H1 (cell line): ENCODE data around the gene CHCHD6. TPM values are rescaled to one million over a fixed set of nuclear protein-coding genes. Genes with fewer than 3 reads are reported as not detected.

Source experiments
- CTCF ChIA-PET: fragments of 300-600 bp; sonication (Branson Sonifier 250); formaldehyde crosslinking; loops from one replicate; lab custom pipeline; 2021; ENCODE audit not compliant: partially characterized antibody; lab: Charles Lee
- POLR2A ChIA-PET: fragments of 300-600 bp; sonication (Branson Sonifier 250); formaldehyde crosslinking; loops from one replicate; lab custom pipeline; 2021; ENCODE audit warnings: inconsistent platforms; ENCODE audit not compliant: partially characterized antibody; lab: Charles Lee
- DNase-seq, 2 experiments: peaks; one replicate each; pipeline versions ENCODE4 v3.0.0 to v3.0.0-alpha.2; 2010 to 2022; ENCODE audit warnings: low spot score in 2 of 2, low read depth in 1 of 2, mixed read lengths in 1 of 2
- FAIRE-seq: peaks from 2 replicates; lab custom pipeline; 2011; peaks lifted over from hg19 to GRCh38; lab: Jason Lieb, UNC
- H2AFZ ChIP-seq: 2 replicates; pipeline ENCODE4 v1.8.1; 2012; ENCODE audit warnings: low read length, inconsistent platforms
- H2AK5ac ChIP-seq: 2 replicates; pipeline ENCODE4 v1.6.1; 2013; ENCODE audit warnings: low read depth, low read length
- H2BK120ac ChIP-seq: replicated peaks from 2 replicates; pipeline ENCODE3; 2013; ENCODE audit warnings: low read depth, low read length, inconsistent platforms
- H2BK12ac ChIP-seq: 2 replicates; pipeline ENCODE4 v1.6.1; 2013; ENCODE audit warnings: low read depth, low read length
- H2BK15ac ChIP-seq: 2 replicates; pipeline ENCODE4 v1.6.1; 2013; ENCODE audit warnings: low read length
- H2BK20ac ChIP-seq: 2 replicates; pipeline ENCODE4 v1.6.1; 2013; ENCODE audit warnings: low read length
- H2BK5ac ChIP-seq: 2 replicates; pipeline ENCODE4 v1.6.1; 2013; ENCODE audit warnings: low read depth, low read length
- H3K14ac ChIP-seq: 2 replicates; pipeline ENCODE4 v1.6.1; 2013; ENCODE audit warnings: inconsistent platforms; ENCODE audit not compliant: insufficient read length
- H3K18ac ChIP-seq: 2 replicates; pipeline ENCODE4 v1.6.1; 2013; ENCODE audit warnings: low read length; ENCODE audit errors: extremely low read depth
- H3K23ac ChIP-seq: 2 replicates; pipeline ENCODE4 v1.6.1; 2013; ENCODE audit warnings: inconsistent platforms; ENCODE audit not compliant: insufficient read length
- H3K23me2 ChIP-seq: 2 replicates; pipeline ENCODE4 v1.6.1; 2013; ENCODE audit warnings: low read depth, low read length
- H3K27ac ChIP-seq: 2 replicates; pipeline ENCODE4 v1.6.1; 2011; ENCODE audit warnings: low read depth, low read length, inconsistent platforms
- H3K27me3 ChIP-seq, 4 experiments: replicated peaks in 1 of 4; 1 replicate in 1 of 4; 2 replicates in 3 of 4; pipeline versions ENCODE4 v1.6.1 to v1.8.1; 2011 to 2013; ENCODE audit warnings: low read length in 3 of 4, mild to moderate bottlenecking in 3 of 4, inconsistent platforms in 2 of 4, mixed read lengths in 2 of 4, moderate library complexity in 1 of 4; ENCODE audit not compliant: control insufficient read depth in 3 of 4, insufficient read depth in 3 of 4; ENCODE audit errors: extremely low read depth in 1 of 4
- H3K36me3 ChIP-seq, 4 experiments: 2 replicates each; pipeline versions ENCODE4 v1.6.1 to v1.8.1; 2011 to 2013; ENCODE audit warnings: mild to moderate bottlenecking in 4 of 4, low read length in 3 of 4, moderate library complexity in 2 of 4, control low read depth in 1 of 4, inconsistent platforms in 1 of 4; ENCODE audit not compliant: insufficient read depth in 4 of 4, control insufficient read depth in 2 of 4
- H3K4ac ChIP-seq: replicated peaks from 2 replicates; pipeline ENCODE3; 2013; ENCODE audit warnings: low read length, low read depth, mixed read lengths, inconsistent platforms; ENCODE audit not compliant: insufficient read length
- H3K4me1 ChIP-seq, 4 experiments: replicated peaks in 1 of 4; 1 replicate in 1 of 4; 2 replicates in 3 of 4; pipeline versions ENCODE4 v1.6.1 to v1.8.1; 2011 to 2013; ENCODE audit warnings: low read length in 3 of 4, inconsistent platforms in 2 of 4, mixed read lengths in 1 of 4; ENCODE audit not compliant: insufficient read depth in 4 of 4, control insufficient read depth in 3 of 4
- H3K4me2 ChIP-seq, 2 experiments: 2 replicates each; pipeline versions ENCODE4 v1.6.1 to v1.8.1; 2011 to 2013; ENCODE audit warnings: low read depth in 2 of 2, low read length in 2 of 2, control low read depth in 1 of 2, inconsistent platforms in 1 of 2, mild to moderate bottlenecking in 1 of 2; ENCODE audit not compliant: insufficient read depth in 1 of 2
- H3K4me3 ChIP-seq, 4 experiments: fragments of 200-600, 300-600 bp in 1 of 4; sonication (generic), shearing (Covaris generic), sonication (Bioruptor Twin) in 1 of 4; 2 replicates each; pipeline versions ENCODE4 v1.5.1 to v1.8.1; 2011 to 2016; ENCODE audit warnings: low read length in 4 of 4, low read depth in 3 of 4, control low read depth in 2 of 4, inconsistent platforms in 2 of 4, mild to moderate bottlenecking in 2 of 4, mixed read lengths in 1 of 4, moderate library complexity in 1 of 4; ENCODE audit not compliant: insufficient read depth in 2 of 4; ENCODE audit errors: extremely low read depth in 1 of 4
- H3K56ac ChIP-seq: replicated peaks from 2 replicates; pipeline ENCODE3; 2013; ENCODE audit warnings: low read depth, mild to moderate bottlenecking, mixed read lengths, low read length, inconsistent platforms; ENCODE audit not compliant: insufficient read length
- H3K79me1 ChIP-seq: 2 replicates; pipeline ENCODE4 v1.6.1; 2013; ENCODE audit warnings: low read depth, low read length, control low read depth
- H3K79me2 ChIP-seq, 2 experiments: 2 replicates each; pipeline versions ENCODE4 v1.6.1 to v1.8.1; 2012 to 2013; ENCODE audit warnings: low read length in 2 of 2, mild to moderate bottlenecking in 2 of 2, inconsistent platforms in 1 of 2; ENCODE audit not compliant: insufficient read depth in 2 of 2, control insufficient read depth in 1 of 2
- H3K9ac ChIP-seq, 4 experiments: replicated peaks in 1 of 4; 1 replicate in 1 of 4; 2 replicates in 3 of 4; pipeline versions ENCODE4 v1.6.1 to v1.8.1; 2011 to 2013; ENCODE audit warnings: low read depth in 3 of 4, low read length in 3 of 4, control low read depth in 2 of 4, mild to moderate bottlenecking in 2 of 4, moderate library complexity in 2 of 4, inconsistent platforms in 1 of 4; ENCODE audit errors: extremely low read depth in 1 of 4
- H3K9me3 ChIP-seq, 2 experiments: 2 replicates each; pipeline versions ENCODE4 v1.6.1 to v1.8.1; 2012 to 2013; ENCODE audit warnings: mild to moderate bottlenecking in 2 of 2, moderate library complexity in 2 of 2, control low read depth in 1 of 2, inconsistent platforms in 1 of 2, low read depth in 1 of 2, low read length in 1 of 2, mixed read lengths in 1 of 2; ENCODE audit not compliant: insufficient read depth in 2 of 2
- H4K20me1 ChIP-seq, 2 experiments: replicated peaks in 1 of 2; 2 replicates each; pipeline versions ENCODE3 to v1.8.1; 2011 to 2013; ENCODE audit warnings: inconsistent platforms in 2 of 2, low read length in 2 of 2, mild to moderate bottlenecking in 1 of 2; ENCODE audit not compliant: insufficient read depth in 2 of 2, control insufficient read depth in 1 of 2
- H4K5ac ChIP-seq: 2 replicates; pipeline ENCODE4 v1.6.1; 2013; ENCODE audit warnings: low read length, low read depth, mixed read lengths, inconsistent platforms; ENCODE audit not compliant: insufficient read length
- H4K8ac ChIP-seq: 2 replicates; pipeline ENCODE4 v1.8.0; 2013; ENCODE audit warnings: mild to moderate bottlenecking, moderate library complexity, low read length, inconsistent platforms; ENCODE audit not compliant: insufficient read depth; ENCODE audit errors: extremely low read depth
- H4K91ac ChIP-seq: replicated peaks from 2 replicates; pipeline ENCODE3; 2013; ENCODE audit warnings: low read length, mixed read lengths, inconsistent platforms; ENCODE audit not compliant: insufficient read length
- BACH1 ChIP-seq: IDR thresholded peaks from 2 replicates; pipeline ENCODE4 v1.6.1; 2012; ENCODE audit warnings: low read length, improper control_type of control experiment
- EGR1 ChIP-seq: IDR thresholded peaks from 2 replicates; pipeline ENCODE4 v1.6.1; 2011; ENCODE audit warnings: low read depth, low read length, borderline replicate concordance
- EZH2 ChIP-seq: fragments of 200-600 bp; sonication (generic); IDR thresholded peaks from 2 replicates; pipeline ENCODE4 v1.7.1; 2012; ENCODE audit warnings: low read depth, mild to moderate bottlenecking, moderate library complexity, low read length, inconsistent platforms; ENCODE audit not compliant: severe bottlenecking
- HDAC6 ChIP-seq: IDR thresholded peaks from one replicate; pipeline ENCODE4 v1.7.1; 2012; ENCODE audit warnings: low read depth, mild to moderate bottlenecking, inconsistent platforms, low read length, moderate library complexity
- NANOG ChIP-seq: IDR thresholded peaks from 2 replicates; pipeline ENCODE4 v1.6.1; 2011; ENCODE audit warnings: low read length, low read depth, mild to moderate bottlenecking, inconsistent platforms; ENCODE audit not compliant: insufficient read depth, poor library complexity, severe bottlenecking
- NRF1 ChIP-seq: IDR thresholded peaks from 2 replicates; pipeline ENCODE4 v1.6.1; 2011; ENCODE audit warnings: mild to moderate bottlenecking, low read depth, low read length, improper control_type of control experiment
- POLR2AphosphoS5 ChIP-seq: IDR thresholded peaks from 2 replicates; pipeline ENCODE4 v1.6.1; 2011; ENCODE audit warnings: low read depth, low read length
- RXRA ChIP-seq: IDR thresholded peaks from 2 replicates; pipeline ENCODE4 v1.6.1; 2011; ENCODE audit warnings: low read depth, mild to moderate bottlenecking, low read length, moderate library complexity; ENCODE audit not compliant: insufficient read depth
- SP4 ChIP-seq: IDR thresholded peaks from 2 replicates; pipeline ENCODE4 v1.6.1; 2012; ENCODE audit warnings: low read length, inconsistent platforms
- WGBS, 2 experiments: shearing (Covaris generic) in 1 of 2; methylation state at CpG; one replicate each; pipeline versions ENCODE4 v1.1.6 to v1.1.7; 2013 to 2015; ENCODE audit warnings: low lambda C conversion rate in 2 of 2, mixed read lengths in 2 of 2, inconsistent platforms in 1 of 2, low coverage in 1 of 2, missing lambda C conversion rate in 1 of 2; ENCODE audit not compliant: insufficient replicate concordance in 2 of 2, insufficient coverage in 1 of 2, insufficient read length in 1 of 2; ENCODE audit errors: extremely low coverage in 1 of 2, missing lambda C conversion rate in 1 of 2; 5-methylcytosine and 5-hydroxymethylcytosine counted together
- polyA plus RNA-seq, 7 experiments: library from polyadenylated mRNA; depleted of rRNA in 3 of 7; stranded (reverse) in 5 of 7; unstranded in 2 of 7; fragments of >200 nt in 5 of 7; fragments of 200-250 nt in 2 of 7; gene quantifications; 1 replicate in 5 of 7; 2 replicates in 1 of 7; 4 replicates in 1 of 7; pipeline versions ENCODE4 v1.2.1 to v1.2.3, GENCODE V29; 2011 to 2013; ENCODE audit warnings: missing spikeins in 2 of 7, mixed read lengths in 2 of 7
- total RNA-seq: library from RNA; stranded (reverse); fragmentation: NEBNext Ultra II Directional; extraction: Animal tissue kit (Norgen Biotek cat#: 25700); gene quantifications from 2 replicates; pipeline ENCODE4 v1.2.1, GENCODE V29; 2021
- TF ChIP-seq, protein P1 (sequence below): IDR thresholded peaks from 2 replicates; pipeline ENCODE4 v1.6.1; 2011; ENCODE audit warnings: low read depth, mild to moderate bottlenecking, low read length; ENCODE audit not compliant: insufficient read depth
- TF ChIP-seq, protein P2 (sequence below): IDR thresholded peaks from 2 replicates; pipeline ENCODE4 v1.6.1; 2011; ENCODE audit warnings: low read length, improper control_type of control experiment

Gene CHCHD6
- total and polyA plus RNA-seq, 2 of the 8 experiments (the other 6 are each of a cell fraction or from before 2014, with no cell fraction given) = 32.4 to 37.6 TPM

DNA sequence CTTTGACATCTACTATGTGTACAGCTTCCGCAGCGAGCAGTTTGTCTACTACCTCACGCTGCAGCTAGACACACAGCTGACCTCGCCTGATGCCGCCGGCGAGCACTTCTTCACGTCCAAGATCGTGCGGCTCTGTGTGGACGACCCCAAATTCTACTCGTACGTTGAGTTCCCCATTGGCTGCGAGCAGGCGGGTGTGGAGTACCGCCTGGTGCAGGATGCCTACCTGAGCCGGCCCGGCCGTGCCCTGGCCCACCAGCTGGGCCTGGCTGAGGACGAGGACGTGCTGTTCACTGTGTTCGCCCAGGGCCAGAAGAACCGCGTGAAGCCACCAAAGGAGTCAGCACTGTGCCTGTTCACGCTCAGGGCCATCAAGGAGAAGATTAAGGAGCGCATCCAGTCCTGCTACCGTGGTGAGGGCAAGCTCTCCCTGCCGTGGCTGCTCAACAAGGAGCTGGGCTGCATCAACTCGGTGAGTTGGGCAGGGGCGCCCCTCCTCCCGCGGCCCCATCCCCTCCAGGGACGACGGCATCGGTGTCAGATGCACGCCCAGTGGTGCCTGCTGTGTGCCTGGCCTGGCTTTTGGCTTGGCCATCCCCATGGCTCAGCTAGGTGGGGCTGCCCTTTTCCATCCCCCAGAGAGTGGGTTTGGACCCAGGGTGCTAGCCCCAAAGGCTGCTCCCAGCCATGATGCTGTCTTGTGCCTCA, 285.4 kb downstream of the CHCHD6 start:
- Histone ChIP-seq H3K4me1 (peaks cover 0 to 15% (median 5%) of the 10 kb centered on the region in 4 experiments; a peak in 5 of 7 replicates), H3K79me2 (peaks cover 5 to 75% of the 10 kb centered on the region in 2 experiments; a peak in 3 of 4 replicates), H3K23me2 (no peaks in the 10 kb centered on the region; the same call in 1 of the 2 replicates), H3K36me3 (peaks cover 2 to 16% (median 11%) of the 10 kb centered on the region in 4 experiments; a peak in 6 of 8 replicates), H3K4ac (no peak overlapping the region), H4K8ac (no peak overlapping the region; the same call in 1 of the 2 replicates), H3K4me3 (no peak overlapping the region), H2BK5ac (peak overlapping the region; percentile 52; the same call in 1 of the 2 replicates), H4K91ac (no peak overlapping the region), H3K27ac (no peak overlapping the region), H2AFZ (no peak overlapping the region), H3K14ac (no peak overlapping the region), H2BK15ac (no peak overlapping the region), H3K18ac (no peak overlapping the region), H3K56ac (no peak overlapping the region), H2AK5ac (no peak overlapping the region), H3K9ac (no peak overlapping the region), H3K79me1 (peaks cover 44% of the 10 kb centered on the region), H4K5ac (no peak overlapping the region), H3K9me3 (no peaks in the 10 kb centered on the region), H3K4me2 (no peak overlapping the region), H3K27me3 (no peaks in the 10 kb centered on the region), H3K23ac (no peak overlapping the region), H4K20me1 (peaks cover 29 to 67% of the 10 kb centered on the region in 2 experiments), H2BK20ac (no peak overlapping the region), H2BK12ac (0 out of 2 replicates have a peak overlapping the region, but pooled peaks have one; percentile 17), H2BK120ac (no peak overlapping the region)
- no peak for FAIRE-seq
- POLR2A ChIA-PET = no interaction called here
- CTCF ChIA-PET = interaction anchor here (0.7 to 10.0 kb wide), 6 partner anchors 10 to 310 kb away, joined by 3 to 74 read pairs (median 4); no protein-coding TSS in a partner anchor
- WGBS, 2 experiments = 94% methylated on average over 36 of the region's 36 CpGs; no CpG with 5 or more reads in 1 of the 2 experiments
- no peak for DNase-seq
- no peak for TF ChIP-seq SP4
- TF ChIP-seq NANOG = no peak
- no peak for TF ChIP-seq BACH1
- no peak for TF ChIP-seq POLR2AphosphoS5
- no peak for TF ChIP-seq EGR1
- TF ChIP-seq, protein P1, sequence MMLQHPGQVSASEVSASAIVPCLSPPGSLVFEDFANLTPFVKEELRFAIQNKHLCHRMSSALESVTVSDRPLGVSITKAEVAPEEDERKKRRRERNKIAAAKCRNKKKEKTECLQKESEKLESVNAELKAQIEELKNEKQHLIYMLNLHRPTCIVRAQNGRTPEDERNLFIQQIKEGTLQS = no peak
- TF ChIP-seq, protein P2, sequence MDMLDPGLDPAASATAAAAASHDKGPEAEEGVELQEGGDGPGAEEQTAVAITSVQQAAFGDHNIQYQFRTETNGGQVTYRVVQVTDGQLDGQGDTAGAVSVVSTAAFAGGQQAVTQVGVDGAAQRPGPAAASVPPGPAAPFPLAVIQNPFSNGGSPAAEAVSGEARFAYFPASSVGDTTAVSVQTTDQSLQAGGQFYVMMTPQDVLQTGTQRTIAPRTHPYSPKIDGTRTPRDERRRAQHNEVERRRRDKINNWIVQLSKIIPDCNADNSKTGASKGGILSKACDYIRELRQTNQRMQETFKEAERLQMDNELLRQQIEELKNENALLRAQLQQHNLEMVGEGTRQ = no peak
- TF ChIP-seq HDAC6 = no peak
- TF ChIP-seq RXRA = no peak
- TF ChIP-seq NRF1 = no peak
- no peak for TF ChIP-seq EZH2
